ENCODE results near the gene NBPF14. TPM values are rescaled to one million over a fixed set of nuclear protein-coding genes. Genes with fewer than 3 reads are reported as not detected.
A peak's percentile ranks its signal among the peaks of the same experiment; 100 is the strongest.
"Not testable (repeated sequence)": the region's sequence is repeated elsewhere in the genome, so short reads cannot be mapped to it uniquely, and the experiment has no call there.

Gene NBPF14, protein sequence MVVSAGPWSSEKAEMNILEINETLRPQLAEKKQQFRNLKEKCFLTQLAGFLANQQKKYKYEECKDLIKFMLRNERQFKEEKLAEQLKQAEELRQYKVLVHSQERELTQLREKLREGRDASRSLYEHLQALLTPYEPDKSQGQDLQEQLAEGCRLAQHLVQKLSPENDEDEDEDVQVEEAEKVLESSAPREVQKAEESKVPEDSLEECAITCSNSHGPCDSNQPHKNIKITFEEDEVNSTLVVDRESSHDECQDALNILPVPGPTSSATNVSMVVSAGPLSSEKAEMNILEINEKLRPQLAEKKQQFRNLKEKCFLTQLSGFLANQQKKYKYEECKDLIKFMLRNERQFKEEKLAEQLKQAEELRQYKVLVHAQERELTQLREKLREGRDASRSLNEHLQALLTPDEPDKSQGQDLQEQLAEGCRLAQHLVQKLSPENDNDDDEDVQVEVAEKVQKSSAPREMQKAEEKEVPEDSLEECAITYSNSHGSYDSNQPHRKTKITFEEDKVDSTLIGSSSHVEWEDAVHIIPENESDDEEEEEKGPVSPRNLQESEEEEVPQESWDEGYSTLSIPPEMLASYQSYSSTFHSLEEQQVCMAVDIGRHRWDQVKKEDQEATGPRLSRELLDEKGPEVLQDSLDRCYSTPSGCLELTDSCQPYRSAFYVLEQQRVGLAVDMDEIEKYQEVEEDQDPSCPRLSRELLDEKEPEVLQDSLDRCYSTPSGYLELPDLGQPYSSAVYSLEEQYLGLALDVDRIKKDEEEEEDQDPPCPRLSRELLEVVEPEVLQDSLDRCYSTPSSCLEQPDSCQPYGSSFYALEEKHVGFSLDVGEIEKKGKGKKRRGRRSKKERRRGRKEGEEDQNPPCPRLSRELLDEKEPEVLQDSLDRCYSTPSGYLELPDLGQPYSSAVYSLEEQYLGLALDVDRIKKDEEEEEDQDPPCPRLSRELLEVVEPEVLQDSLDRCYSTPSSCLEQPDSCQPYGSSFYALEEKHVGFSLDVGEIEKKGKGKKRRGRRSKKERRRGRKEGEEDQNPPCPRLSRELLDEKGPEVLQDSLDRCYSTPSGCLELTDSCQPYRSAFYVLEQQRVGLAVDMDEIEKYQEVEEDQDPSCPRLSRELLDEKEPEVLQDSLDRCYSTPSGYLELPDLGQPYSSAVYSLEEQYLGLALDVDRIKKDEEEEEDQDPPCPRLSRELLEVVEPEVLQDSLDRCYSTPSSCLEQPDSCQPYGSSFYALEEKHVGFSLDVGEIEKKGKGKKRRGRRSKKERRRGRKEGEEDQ (N-terminal part only)
- total RNA-seq, result 10 to 100 TPM in 1 of 2 donors, 1 to 10 TPM in 1; 4.5 to 12.7 TPM

DNA sequence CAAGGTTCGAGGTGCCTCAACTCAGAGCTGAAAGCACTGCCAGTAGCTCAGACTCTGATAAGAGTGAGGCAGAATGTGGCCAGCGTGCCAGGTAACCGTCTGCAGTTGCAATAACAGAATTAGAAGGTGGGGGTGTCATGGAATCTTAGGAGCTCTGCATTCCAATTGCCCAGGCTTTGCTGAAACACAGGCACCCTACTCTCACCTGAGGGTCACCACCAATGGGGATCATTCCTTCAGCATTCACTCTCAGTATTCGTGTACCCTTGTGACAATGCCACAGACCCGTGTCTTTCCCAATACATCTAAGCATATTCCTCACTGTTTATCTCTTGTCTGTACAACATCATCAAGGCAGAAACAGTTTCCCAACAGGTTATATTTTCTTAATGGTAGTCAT lies at the start of gene NBPF14:
Gene NBPF14 (minus strand): TSS at position 101 of the 400 bp plus-strand sequence. CDS start 294 bp downstream, outside the sequence.
- H3K9me3 ChIP-seq; H3K4me3 ChIP-seq; H3K4me1 ChIP-seq; H3K36me3 ChIP-seq; H3K27me3 ChIP-seq; H3K27ac ChIP-seq; DNase-seq (ENCODE audit: low spot score): not testable (repeated sequence)

DNA sequence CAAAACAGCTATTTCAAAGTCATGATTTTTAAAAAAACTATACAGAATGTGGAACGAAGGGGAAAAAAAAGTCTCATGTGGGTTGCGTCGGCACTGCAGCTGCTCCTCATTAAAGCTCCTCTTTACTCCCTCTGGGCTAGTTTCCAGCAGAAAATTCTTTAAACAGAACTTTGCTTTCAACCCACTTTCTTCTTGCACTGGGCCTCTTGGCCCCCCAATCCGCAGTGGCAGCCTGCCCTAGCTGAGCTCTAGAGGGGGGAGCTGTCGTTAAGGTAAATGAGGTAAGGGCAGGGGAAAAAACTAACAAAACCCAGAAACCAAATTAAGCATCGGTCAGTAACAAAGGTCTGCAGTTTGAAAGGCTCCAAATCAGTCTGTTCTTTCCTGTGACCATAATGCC lies 29.6 kb upstream of the NBPF14 start:
- H3K27me3 ChIP-seq; H3K27ac ChIP-seq; DNase-seq (ENCODE audit: low spot score); H3K4me1 ChIP-seq; H3K9me3 ChIP-seq; H3K36me3 ChIP-seq; H3K4me3 ChIP-seq: not testable (repeated sequence)

DNA sequence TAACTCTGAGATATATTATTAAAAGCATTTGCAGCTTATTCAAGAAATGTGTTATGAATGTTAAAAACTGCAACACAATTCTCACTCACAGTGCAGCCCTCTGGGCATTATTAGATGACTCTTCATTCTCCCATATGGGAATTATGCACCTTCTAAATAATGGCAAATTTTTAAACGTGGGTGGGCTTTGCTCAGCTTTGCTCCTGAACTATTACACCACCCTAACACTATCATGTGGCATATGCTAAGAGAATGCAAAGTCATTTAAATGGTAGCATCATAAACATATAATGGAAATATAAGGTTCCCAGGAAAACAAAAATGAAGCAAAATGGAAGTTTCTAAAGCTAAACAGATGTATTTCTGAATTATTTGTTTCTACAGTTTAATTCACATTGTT lies 22.4 kb upstream of the NBPF14 start:
- H3K4me3 ChIP-seq; DNase-seq (ENCODE audit: low spot score); H3K36me3 ChIP-seq; H3K4me1 ChIP-seq; H3K27ac ChIP-seq; H3K9me3 ChIP-seq; H3K27me3 ChIP-seq: not testable (repeated sequence)

DNA sequence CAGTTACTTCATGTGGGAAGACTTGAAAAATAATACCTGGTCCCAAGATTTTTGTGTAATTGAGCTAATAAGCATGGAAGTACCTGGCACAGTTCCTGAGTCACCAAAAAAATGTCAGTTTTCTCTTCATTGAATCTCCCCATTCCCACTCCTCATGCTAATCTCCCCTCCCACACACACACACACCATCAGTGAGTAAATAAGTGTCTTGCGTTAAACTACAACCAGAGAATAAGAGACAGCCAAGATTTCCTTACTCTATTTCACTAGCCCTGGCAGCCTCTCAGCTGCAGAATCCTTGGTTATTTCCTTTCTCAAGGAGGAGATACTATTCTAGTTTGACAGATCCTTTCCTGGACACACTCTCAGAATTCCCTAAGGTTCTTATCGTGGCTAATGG lies 9.5 kb upstream of the NBPF14 start:
- H3K9me3 ChIP-seq; H3K4me1 ChIP-seq; H3K27ac ChIP-seq; H3K4me3 ChIP-seq; H3K27me3 ChIP-seq; DNase-seq (ENCODE audit: low spot score); H3K36me3 ChIP-seq: not testable (repeated sequence)

DNA sequence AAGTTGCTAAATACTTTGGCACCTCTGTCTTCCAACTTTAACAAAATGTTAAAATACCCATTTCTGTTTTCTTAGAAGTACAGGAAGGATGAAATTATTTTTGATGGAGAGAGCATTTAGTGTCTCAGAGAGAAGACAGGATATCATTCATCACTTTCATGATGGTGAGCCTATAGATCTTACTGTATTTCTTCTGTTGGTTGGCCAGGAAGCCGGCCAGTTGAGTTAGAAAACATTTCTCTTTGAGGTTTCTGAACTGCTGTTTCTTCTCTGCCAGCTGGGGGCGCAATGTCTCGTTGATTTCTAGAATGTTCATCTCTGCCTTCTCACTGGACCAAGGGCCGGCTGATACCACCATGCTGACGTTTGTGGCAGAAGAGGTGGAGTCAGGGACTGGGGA lies 451 bp downstream of the NBPF14 start:
- DNase-seq (ENCODE audit: low spot score); H3K4me1 ChIP-seq; H3K4me3 ChIP-seq; H3K27ac ChIP-seq; H3K36me3 ChIP-seq; H3K9me3 ChIP-seq; H3K27me3 ChIP-seq: not testable (repeated sequence)

DNA sequence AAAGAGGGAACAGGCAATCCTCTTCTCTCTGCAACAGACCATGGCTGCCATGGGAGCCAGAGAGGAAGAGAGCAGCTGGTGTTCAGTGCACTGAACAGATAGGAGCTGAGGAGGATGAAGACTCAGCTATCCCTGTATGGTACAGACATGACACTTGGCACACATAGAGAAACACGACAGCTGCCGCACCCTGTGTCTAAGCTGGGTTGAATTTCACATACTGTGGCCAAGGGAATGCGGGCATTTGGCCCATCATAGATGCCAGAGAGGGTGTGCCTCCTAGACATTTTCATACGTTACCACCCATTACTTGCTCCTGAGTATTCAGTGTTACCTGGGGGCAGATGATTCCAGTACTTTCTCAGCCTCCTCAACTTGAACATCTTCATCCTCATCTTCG lies 4.7 kb downstream of the NBPF14 start:
- not testable (repeated sequence) for H3K36me3 ChIP-seq; H3K4me1 ChIP-seq; H3K4me3 ChIP-seq; H3K27me3 ChIP-seq; H3K9me3 ChIP-seq; H3K27ac ChIP-seq; DNase-seq (ENCODE audit: low spot score)

DNA sequence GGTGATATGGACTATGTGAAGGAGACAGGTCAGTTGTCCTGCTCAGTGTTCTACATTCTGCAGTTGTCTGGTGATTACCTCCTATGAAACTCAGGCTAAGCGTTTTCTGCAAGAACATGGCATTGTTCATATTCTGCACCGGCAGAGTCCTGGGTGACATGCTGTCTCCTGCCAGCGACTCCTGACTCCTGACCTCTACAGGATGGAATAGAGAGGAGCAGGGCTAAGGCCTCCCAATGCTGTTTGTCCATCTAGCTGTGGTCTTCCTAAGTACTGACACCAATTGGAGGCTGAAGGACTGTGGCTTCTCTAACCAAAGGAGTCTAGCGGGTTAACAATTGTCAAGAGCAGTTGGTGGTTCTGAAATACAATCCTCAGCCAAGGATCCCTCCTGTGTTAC lies 63.7 kb downstream of the NBPF14 start:
- not testable (repeated sequence) for H3K4me1 ChIP-seq; H3K27me3 ChIP-seq; H3K36me3 ChIP-seq; DNase-seq (ENCODE audit: low spot score); H3K9me3 ChIP-seq; H3K4me3 ChIP-seq; H3K27ac ChIP-seq

DNA sequence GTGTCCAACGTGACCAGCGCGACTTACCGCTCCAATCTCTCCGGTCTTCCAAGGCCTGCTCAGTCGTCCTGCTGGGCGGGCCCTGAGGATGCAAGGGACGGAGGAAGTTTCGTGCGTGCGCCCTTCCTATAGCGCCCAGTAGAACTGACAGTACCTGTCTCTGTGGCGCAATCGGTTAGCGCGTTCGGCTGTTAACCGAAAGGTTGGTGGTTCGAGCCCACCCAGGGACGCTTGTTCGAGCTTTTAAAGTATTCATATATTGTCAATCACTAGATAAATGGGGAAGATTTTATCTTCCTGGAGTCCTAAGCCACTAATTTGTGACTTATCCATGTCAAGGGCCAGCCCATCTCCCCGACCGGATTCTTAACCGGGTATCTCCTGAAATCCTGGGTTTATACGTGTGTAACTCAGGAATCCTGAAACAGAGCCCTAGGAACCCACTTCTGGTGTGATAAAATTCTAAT lies 66.7 kb downstream of the NBPF14 start:
- DNase-seq (ENCODE audit: low spot score); H3K27me3 ChIP-seq; H3K9me3 ChIP-seq; H3K27ac ChIP-seq; H3K36me3 ChIP-seq; H3K4me1 ChIP-seq: not testable (repeated sequence)
- H3K4me3 ChIP-seq, result peak overlapping the region; percentile 15 to 31

DNA sequence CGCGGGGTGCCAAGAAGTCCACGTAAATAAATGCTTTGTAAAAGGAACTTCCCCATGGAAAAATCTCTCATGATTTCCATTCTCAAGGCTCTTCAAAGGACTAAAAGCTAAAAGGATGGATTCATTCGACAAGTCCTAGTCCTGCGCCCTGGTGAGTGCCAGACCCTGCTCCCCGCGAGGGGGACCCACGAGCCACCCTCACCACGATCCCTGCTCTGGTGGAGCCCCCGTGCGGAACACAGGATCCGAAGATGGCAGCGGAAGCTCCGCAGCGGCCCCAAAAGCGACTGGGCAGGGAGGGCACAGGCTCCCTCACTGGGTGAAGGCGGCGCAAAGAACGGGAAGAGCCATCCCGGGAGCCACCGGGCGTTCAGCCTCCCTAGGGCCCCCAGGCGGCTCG lies 67.2 kb downstream of the NBPF14 start:
- not testable (repeated sequence) for DNase-seq (ENCODE audit: low spot score); H3K27ac ChIP-seq; H3K27me3 ChIP-seq; H3K36me3 ChIP-seq; H3K9me3 ChIP-seq; H3K4me1 ChIP-seq
- TF ChIP-seq, protein P1, sequence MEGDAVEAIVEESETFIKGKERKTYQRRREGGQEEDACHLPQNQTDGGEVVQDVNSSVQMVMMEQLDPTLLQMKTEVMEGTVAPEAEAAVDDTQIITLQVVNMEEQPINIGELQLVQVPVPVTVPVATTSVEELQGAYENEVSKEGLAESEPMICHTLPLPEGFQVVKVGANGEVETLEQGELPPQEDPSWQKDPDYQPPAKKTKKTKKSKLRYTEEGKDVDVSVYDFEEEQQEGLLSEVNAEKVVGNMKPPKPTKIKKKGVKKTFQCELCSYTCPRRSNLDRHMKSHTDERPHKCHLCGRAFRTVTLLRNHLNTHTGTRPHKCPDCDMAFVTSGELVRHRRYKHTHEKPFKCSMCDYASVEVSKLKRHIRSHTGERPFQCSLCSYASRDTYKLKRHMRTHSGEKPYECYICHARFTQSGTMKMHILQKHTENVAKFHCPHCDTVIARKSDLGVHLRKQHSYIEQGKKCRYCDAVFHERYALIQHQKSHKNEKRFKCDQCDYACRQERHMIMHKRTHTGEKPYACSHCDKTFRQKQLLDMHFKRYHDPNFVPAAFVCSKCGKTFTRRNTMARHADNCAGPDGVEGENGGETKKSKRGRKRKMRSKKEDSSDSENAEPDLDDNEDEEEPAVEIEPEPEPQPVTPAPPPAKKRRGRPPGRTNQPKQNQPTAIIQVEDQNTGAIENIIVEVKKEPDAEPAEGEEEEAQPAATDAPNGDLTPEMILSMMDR (IDR thresholded peaks at IDR 0.05), result peak in 1 of 2 donors; percentile 28
- peak overlapping the region in 1 of 2 donors; percentile 31 for H3K4me3 ChIP-seq

DNA sequence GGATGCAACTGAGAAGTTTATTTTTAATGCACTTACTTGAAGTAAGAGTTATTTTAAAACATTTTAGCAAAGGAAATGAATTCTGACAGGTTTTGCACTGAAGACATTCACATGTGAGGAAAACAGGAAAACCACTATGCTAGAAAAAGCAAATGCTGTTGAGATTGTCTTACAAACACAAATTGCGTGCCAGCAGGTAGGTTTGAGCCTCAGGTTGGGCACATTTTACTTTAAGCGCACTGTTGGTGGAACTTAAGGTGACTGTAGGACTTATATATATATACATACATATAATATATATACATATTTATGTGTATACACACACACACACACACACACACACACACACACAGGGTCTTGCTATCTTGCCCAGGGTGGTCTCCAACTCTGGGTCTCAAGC lies 69.2 kb downstream of the NBPF14 start:
- DNase-seq (ENCODE audit: low spot score); H3K9me3 ChIP-seq; H3K27ac ChIP-seq; H3K36me3 ChIP-seq; H3K4me3 ChIP-seq; H3K4me1 ChIP-seq; H3K27me3 ChIP-seq: not testable (repeated sequence)

DNA sequence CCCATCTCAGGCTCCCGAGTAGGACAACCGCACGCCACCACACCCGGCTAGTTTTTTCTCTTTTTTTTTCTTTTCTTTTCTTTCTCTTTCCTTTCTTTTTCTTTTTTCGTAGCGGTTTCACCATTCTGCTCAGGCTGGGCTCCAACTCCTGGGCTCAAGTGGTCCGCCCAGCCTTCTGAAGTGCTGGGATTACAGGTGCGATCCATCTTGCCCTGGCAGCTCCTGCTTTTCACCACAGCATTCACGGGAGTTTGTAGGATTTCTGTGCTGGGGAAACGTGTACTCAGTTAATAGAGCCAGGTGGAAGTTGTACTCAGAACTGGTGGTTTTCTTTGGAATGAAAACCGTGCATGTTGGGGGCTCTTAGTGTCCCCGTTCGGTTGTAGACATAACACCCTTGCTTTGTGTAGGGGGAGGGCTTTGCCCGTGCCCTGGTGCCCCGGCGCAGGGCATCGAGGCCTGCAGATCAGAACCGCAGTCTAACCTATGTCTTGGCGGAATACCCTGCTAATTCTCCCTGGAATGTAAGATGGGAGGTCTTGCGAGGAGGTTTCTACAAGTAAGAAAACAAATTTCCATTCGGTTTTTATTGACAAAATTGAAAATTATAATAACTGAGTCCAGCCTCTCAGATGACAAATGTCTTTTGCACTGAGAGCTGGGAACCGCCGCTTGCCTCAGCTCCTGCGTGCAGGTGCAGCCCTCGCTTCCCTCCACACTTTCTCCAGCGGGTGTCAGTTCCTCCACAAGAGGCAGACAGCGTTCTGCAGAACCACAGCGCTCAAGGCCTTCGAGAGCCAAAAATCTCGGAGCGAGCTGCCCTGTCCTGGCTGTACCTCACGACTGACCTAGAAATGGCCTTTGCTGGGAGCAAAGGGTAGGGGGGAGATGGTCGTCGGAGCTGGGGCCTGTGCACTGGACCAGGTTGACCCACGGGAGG lies 72.3 kb downstream of the NBPF14 start:
- not testable (repeated sequence) for H3K4me3 ChIP-seq; H3K9me3 ChIP-seq; H3K4me1 ChIP-seq; DNase-seq (ENCODE audit: low spot score); H3K27me3 ChIP-seq; H3K36me3 ChIP-seq
- peak overlapping the region in 1 of 2 donors; percentile 82 for H3K27ac ChIP-seq

DNA sequence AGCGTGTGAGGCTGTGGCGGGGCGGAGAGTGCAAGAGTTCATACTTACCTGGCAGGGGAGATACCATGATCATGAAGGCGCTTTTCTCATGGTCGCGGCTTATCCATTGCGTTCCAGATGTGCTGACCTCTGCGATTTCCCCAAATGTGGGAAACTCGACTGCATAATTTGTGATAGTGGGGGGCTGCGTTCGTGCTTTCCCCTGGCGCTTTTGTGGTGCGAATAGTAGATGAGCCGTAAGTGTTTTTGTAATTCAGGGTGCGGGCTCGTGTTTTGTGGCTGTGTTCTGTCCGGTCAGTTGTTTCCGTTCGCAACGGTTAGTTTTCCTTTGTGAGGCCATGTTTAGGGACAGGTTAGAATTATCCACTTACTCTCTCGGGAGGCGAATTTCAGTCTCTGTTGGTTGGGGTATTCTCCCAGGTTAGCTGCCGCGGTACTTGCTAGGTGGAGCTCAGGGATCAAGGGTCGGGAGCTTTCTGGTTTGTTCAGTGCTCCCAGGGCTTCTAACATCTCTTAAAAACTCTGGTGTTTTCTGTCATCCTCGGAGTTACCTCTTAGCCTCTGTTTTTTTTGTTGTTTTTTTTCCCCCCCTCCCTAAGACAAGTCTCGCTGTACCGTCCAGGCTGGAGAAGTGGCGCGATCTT lies 73.1 kb downstream of the NBPF14 start:
- not testable (repeated sequence) for H3K27me3 ChIP-seq, H3K36me3 ChIP-seq, H3K9me3 ChIP-seq, H3K4me1 ChIP-seq
- Histone ChIP-seq H3K4me3 (peak overlapping the region; percentile 37 to 46), H3K27ac (peak overlapping the region; percentile 68 to 82)
- peak; percentile 95 for DNase-seq (ENCODE audit: low spot score)
